HEK293 (cell line): ENCODE data around the gene ADRB2.

Experiments
- MYNN ChIP-seq: fragments of 450-650 bp; formaldehyde crosslinking; IDR thresholded peaks from 2 replicates; pipeline ENCODE4 v1.5.1; 2016; ENCODE audit warnings: missing biosample characterization, missing genetic modification characterization, borderline replicate concordance
- YY1 ChIP-seq: fragments of 450-650 bp; formaldehyde crosslinking; IDR thresholded peaks from 2 replicates; pipeline ENCODE4 v1.5.1; 2018; ENCODE audit warnings: missing biosample characterization, missing genetic modification characterization
- ZNF274 ChIP-seq, 2 experiments: fragments of 200-500 bp in 1 of 2; fragments of 450-650 bp in 1 of 2; sonication (Bioruptor generic) in 1 of 2; formaldehyde crosslinking in 1 of 2; IDR thresholded peaks; 2 replicates each; pipeline versions ENCODE4 v1.5.1 to v1.6.1; 2014 to 2016; ENCODE audit warnings: borderline replicate concordance in 1 of 2, inconsistent platforms in 1 of 2, low read length in 1 of 2, missing biosample characterization in 1 of 2, missing genetic modification characterization in 1 of 2
- ZNF530 ChIP-seq: fragments of 450-650 bp; formaldehyde crosslinking; IDR thresholded peaks from 2 replicates; pipeline ENCODE4 v1.5.1; 2016; ENCODE audit warnings: low read depth, missing biosample characterization, missing genetic modification characterization
- ZNF623 ChIP-seq: fragments of 450-650 bp; formaldehyde crosslinking; IDR thresholded peaks from 2 replicates; pipeline ENCODE4 v1.5.1; 2016; ENCODE audit warnings: missing biosample characterization, missing genetic modification characterization
- TF ChIP-seq, protein P1 (sequence below): fragments of 450-650 bp; formaldehyde crosslinking; IDR thresholded peaks from 2 replicates; pipeline ENCODE4 v1.5.0; 2017; ENCODE audit warnings: missing biosample characterization, missing genetic modification characterization, borderline replicate concordance
- TF ChIP-seq, protein P2 (sequence below): fragments of 450-650 bp; formaldehyde crosslinking; IDR thresholded peaks from 2 replicates; pipeline ENCODE4 v1.5.1; 2016; ENCODE audit warnings: missing biosample characterization, missing genetic modification characterization

DNA sequence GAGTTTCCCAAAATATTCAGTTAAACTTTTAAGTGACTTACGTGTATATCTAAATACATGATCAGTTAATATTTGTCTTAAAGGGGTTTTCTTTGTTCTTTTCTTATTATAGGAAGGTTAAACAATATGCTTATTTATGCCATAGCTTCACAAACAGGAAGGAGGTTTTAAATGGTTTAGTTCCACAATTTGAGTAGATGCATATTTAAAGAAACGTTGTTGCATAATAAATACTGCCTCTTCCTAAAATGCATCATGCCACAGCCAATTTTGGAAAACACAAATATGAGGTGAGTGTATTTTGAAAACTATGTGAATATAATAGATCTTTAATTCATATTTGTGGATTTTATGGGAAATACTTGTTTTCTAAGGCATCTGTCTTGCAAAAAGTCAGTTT is 2.5 kb upstream of the ADRB2 start:
- TF ChIP-seq ZNF530 (tag by site-specific recombination) (no peak), YY1 (tag by site-specific recombination) (no peak), ZNF623 (tag by site-specific recombination) (no peak), ZNF274 (IDR thresholded peaks at IDR 0.05; ENCODE audit: low read length) (no peak), ZNF274 (tag by site-specific recombination; IDR thresholded peaks at IDR 0.05; ENCODE audit: borderline replicate concordance) (no peak), MYNN (tag by site-specific recombination) (no peak)
- TF ChIP-seq, protein P1, sequence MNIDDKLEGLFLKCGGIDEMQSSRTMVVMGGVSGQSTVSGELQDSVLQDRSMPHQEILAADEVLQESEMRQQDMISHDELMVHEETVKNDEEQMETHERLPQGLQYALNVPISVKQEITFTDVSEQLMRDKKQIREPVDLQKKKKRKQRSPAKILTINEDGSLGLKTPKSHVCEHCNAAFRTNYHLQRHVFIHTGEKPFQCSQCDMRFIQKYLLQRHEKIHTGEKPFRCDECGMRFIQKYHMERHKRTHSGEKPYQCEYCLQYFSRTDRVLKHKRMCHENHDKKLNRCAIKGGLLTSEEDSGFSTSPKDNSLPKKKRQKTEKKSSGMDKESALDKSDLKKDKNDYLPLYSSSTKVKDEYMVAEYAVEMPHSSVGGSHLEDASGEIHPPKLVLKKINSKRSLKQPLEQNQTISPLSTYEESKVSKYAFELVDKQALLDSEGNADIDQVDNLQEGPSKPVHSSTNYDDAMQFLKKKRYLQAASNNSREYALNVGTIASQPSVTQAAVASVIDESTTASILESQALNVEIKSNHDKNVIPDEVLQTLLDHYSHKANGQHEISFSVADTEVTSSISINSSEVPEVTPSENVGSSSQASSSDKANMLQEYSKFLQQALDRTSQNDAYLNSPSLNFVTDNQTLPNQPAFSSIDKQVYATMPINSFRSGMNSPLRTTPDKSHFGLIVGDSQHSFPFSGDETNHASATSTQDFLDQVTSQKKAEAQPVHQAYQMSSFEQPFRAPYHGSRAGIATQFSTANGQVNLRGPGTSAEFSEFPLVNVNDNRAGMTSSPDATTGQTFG (tag by site-specific recombination), result no peak
- TF ChIP-seq, protein P2, sequence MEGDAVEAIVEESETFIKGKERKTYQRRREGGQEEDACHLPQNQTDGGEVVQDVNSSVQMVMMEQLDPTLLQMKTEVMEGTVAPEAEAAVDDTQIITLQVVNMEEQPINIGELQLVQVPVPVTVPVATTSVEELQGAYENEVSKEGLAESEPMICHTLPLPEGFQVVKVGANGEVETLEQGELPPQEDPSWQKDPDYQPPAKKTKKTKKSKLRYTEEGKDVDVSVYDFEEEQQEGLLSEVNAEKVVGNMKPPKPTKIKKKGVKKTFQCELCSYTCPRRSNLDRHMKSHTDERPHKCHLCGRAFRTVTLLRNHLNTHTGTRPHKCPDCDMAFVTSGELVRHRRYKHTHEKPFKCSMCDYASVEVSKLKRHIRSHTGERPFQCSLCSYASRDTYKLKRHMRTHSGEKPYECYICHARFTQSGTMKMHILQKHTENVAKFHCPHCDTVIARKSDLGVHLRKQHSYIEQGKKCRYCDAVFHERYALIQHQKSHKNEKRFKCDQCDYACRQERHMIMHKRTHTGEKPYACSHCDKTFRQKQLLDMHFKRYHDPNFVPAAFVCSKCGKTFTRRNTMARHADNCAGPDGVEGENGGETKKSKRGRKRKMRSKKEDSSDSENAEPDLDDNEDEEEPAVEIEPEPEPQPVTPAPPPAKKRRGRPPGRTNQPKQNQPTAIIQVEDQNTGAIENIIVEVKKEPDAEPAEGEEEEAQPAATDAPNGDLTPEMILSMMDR (tag by site-specific recombination), result no peak
